GM18951 (cell line): ENCODE data around the gene TDO2.
"Not testable (repeated sequence)": the region's sequence is repeated elsewhere in the genome, so short reads cannot be mapped to it uniquely, and the experiment has no call there.

ENCODE experiments used
- POLR2A ChIP-seq: IDR thresholded peaks from 4 replicates; pipeline ENCODE4 v1.6.1; 2011; ENCODE audit warnings: mild to moderate bottlenecking; ENCODE audit not compliant: insufficient read length, insufficient read depth; ENCODE audit errors: extremely low read depth
- in situ Hi-C: fragments of 300-500 bp; cut with MboI; formaldehyde crosslinking; loops from one replicate; pipeline ENCODE4 v1.12.0; 2022; ENCODE audit warnings: low sequenced_read_pairs, mixed read lengths, inconsistent platforms; ENCODE audit not compliant: unreplicated experiment

TDO2 gene

DNA sequence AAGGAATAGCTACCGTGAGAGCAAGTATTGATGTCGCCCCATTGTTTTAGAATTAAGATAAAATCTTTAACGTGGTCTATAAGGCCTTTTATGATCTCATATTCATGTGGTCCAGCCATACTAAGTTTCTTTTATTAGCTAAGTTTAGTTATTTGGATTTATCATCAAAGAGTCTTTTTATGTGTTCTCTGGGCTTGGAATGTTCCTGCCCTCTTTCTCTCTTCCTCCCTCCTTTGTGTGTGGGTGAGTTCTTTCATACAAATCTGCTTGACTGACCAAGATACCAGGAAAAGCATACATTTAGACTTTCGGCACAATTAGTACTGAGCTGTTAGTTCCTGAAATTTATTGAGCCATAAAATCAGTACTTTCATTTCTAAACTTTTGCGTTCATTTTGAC lies 11.3 kb downstream of the TDO2 start:
- no peak for TF ChIP-seq POLR2A
- in situ Hi-C loops: no loop called here

DNA sequence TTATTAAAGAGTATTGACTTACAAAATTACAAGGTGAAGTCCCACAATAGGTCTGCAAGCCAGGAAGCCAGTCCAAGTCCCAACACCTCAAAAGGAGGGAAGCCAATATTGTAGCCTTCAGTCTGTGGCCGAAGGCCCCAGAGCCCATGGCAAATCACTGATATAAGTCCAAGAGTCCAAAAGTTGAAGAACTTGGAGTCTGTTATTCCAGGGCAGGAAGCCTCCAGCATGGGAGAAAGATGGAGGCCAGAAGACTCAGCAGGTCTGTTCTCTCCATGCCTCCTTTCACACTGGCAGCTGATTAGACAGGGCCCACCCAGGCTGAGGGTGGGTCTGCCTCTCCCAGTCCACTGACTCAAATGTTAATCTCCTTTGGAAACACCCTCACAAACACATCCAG lies 18.1 kb downstream of the TDO2 start:
- TF ChIP-seq POLR2A: no peak
- in situ Hi-C loops: no loop called here

DNA sequence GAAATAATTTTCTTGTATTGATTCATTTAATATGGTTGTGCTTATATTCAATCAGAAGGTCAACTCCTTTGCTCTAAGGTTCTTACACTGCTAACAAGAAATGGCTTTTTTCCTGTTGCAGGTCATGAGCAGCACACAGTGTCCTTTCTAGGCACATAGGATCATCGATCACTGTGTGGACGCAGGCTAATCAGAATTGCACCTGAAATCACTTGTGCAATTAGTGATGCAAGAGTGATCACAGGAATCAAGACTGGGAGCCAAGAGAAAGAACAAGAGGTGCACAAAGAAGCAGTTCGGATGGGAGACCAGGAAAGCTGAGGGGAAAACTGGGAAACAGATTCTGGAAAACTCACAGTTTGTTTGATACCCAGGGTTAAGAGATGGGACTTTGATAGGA lies 21.1 kb downstream of the TDO2 start:
- in situ Hi-C loops: no loop called here

DNA sequence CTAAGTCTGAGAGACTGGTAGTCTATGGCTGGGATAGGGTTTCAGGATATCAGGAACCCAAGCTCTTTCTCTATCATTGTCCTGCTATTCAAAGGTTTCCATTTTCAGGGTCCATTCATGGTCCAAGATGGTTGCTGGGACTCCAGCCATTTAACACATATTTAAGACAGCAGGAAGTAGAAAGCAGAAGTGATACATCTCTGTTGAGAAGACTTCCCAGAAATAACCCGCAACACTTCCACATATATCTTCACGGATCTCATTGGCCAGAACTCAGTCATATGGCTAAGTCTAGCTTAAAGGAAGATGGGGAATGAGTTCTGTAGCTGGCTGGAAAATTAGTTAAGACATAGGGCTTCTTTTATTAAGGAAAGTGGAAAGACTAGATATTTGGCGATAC lies 26.3 kb downstream of the TDO2 start:
- TF ChIP-seq POLR2A: no peak
- in situ Hi-C loops: no loop called here

More for the DNA sequence above, 21.1 kb downstream of the TDO2 start:
- no peak for TF ChIP-seq POLR2A

DNA sequence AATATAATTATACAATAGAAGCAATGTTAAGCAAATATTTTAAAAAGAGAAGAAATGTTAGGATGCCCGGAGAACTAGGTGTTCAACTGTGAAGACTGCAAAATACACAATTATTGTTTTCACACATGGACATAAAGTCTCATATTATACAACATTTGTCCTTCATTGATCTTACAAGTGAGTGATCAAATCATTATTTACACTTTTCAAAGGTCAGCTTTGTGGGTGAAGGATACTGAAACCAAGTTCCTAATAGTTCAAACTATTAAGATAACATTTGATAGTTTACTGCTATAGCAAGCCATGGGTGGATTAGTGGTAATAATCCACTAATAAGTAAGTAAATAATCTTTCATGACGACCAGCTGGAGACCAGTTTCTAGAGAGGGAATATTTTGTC lies 26.8 kb downstream of the TDO2 start:
- in situ Hi-C loops: no loop called here
- TF ChIP-seq POLR2A: no peak

DNA sequence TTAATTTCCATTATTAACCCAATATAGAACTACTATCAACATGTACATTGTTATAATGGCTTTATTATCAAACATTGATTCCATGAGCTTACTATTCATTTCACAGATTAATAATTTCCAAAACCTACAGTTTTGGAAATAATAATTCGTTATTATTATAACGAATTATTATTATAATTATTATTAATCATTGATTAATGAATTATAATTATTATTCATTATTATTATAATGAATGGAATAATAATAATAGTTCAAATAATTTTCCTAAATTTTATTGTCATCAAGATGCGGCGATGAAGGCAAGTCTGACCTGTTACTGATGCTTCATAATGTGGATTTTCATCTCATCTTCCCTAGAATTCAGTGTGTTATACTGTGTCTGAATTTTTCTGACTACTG lies 28.1 kb downstream of the TDO2 start:
- no peak for TF ChIP-seq POLR2A
- in situ Hi-C loops: no loop called here

DNA sequence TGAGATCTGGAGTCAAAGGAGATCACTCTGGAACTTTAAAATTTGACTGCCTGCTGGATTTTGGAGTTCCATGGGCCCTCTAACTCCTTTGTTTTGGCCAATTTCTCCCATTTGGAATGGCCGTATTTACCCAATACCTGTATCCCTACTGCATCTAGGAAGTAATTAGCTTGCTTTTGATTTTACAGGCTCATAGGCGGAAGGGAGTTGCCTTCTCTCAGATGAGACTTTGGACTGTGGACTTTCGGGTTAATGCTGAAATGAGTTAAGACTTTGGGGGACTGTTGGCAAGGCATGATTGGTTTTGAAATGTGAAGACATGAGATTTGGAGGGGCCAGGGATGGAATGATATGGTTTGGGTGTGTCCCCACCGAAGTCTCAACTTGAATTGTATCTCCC lies 31.1 kb downstream of the TDO2 start:
- in situ Hi-C loops: not testable (repeated sequence)

DNA sequence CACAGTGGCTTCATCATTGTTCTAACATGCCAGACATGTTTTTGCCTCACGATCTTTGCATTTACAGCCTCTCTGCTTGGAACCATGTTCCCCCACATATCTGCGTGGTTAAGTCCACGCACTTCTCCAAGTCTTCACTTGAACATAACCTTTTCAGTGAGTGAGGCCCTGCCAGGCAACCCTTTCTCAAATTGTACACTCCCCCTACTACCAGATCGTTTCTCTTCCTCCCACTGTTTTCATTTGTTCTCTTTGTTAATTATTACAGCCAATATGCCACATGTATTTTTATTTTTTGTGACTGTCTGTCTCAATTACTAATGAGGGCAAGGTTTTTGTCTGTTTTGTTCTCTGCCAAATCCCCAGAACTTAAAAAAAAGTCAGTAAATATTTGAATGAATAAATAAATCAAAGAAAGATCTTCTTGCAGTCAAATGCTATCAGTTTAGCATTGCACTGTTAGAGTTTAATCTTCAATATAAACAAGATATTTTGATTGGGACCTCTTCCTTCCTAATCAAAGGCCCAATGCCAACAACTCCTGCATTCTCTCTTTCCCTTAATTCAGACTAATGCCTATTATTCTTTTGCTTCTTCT lies 32.0 kb downstream of the TDO2 start:
- in situ Hi-C loops: no loop called here

DNA sequence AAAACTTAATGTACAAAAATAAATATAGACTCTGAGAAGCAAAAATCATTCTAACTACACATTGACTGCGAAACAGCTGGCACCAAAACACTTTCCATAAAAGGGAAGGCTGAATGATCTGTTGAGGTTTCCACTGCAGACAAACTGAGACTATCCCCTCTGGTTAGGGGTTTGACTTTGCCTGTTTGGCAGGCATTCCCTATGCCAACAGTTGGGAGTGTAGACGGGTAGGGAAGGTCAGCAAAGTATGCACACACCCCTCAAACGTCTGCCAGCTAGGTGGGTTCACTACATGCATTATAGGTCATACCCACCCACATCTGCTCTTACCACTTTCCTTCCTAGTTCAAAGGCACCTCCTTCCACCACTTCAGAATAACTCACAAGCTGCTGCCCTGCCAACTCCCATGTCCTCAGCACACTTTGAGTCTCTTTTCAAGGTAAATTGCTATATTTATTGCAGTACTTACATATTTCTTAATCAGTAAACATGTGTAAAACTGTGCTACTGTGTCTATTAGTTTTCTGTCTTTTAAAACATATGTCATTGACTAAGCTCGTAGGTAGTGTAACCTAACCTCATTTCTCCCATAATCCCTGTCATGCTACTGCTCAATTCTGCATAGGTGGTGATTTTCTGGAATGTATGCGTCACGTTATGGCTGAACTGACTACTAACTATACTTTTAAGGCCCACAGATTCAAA lies 37.7 kb downstream of the TDO2 start:
- in situ Hi-C loops: no loop called here
- no peak for TF ChIP-seq POLR2A

More for the DNA sequence above, 32.0 kb downstream of the TDO2 start:
- TF ChIP-seq POLR2A: no peak

DNA sequence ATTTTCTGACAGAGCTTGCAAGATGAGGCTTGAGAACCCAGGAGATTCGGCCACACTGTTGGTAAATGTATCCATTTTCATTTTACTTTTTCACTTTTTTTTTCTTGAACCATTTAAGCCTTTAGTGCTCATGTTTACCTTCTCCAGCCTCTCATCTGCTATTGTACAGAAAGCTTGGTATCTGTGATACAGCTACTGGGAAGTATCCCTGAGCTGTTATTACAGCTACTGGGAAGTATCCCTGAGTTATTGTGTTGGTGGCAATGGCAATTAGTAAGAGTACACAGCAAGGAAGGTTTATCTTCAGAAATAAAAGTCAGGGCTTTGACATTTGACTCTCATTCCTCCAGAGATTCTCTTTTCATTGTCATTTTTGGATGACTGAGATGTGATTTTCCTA lies 38.3 kb downstream of the TDO2 start:
- no peak for TF ChIP-seq POLR2A
- in situ Hi-C loops: no loop called here

DNA sequence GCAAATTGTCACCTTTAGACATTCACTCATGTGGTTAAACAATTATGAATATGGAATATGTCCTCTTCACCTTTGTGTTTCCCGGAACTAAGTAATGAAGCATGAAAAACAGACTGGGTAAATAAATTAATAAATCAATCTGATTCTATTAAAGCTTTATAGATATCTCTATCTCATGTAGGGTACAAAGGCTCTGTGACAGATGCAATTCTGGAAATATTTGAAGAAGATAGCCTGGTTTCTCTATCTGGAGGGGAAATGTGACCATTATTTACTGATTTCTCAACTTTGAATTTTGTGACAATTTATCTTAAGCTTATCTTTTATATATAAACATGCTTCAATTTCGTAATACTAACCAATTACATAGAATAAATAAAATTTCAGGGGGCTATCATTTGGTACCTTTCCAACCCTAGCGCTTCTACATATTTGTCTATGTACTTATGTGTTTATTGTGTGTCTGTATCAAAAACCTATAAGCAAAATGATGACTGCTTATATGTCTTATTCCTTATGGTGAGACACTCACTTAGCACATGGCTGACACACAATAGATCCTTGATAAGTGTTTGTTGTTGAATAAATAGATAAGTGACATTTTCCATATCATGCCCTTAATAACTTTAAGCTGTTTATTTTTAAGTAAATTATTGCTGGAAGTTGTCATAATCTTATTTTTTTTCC lies 40.3 kb downstream of the TDO2 start:
- no peak for TF ChIP-seq POLR2A
- in situ Hi-C loops: no loop called here

DNA sequence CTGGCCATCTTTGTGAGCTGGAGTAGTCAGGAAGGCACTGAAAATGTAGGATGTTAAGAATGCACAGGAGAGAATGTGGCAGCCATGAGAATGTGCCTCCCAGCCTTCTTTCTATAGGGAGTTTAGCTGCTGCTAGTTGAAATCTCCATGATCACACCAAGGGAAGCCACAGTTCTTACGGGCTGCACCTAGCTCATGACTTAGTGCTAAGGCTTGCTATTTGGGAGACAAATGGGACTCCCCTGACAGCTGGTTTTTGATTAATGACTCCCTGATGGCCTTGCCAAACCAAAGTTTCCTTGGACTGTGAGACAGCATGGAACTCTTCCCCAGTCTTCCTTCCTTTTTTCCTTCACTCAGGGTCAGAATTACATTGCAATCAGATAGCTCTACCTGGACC lies 41.0 kb downstream of the TDO2 start:
- in situ Hi-C loops: no loop called here
- TF ChIP-seq POLR2A: no peak

DNA sequence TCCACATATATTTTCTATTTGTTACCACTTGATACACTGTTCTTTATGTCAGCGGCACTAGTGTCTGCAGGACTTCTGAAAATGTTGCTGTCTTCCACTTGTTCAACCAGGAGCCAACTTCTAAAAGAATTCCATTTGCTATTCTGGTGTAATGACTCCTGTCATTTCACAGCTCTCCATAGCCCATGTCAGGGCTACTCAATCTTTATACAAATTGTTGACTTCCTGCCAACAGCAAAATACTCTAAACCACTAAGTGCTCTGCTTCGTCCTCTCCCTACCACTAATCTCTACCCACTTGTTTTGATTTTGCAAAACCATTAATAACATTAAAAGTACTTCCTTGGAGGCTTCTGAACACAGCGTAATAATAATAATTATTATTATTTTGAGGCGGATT lies 43.0 kb downstream of the TDO2 start:
- in situ Hi-C loops: no loop called here
- no peak for TF ChIP-seq POLR2A

DNA sequence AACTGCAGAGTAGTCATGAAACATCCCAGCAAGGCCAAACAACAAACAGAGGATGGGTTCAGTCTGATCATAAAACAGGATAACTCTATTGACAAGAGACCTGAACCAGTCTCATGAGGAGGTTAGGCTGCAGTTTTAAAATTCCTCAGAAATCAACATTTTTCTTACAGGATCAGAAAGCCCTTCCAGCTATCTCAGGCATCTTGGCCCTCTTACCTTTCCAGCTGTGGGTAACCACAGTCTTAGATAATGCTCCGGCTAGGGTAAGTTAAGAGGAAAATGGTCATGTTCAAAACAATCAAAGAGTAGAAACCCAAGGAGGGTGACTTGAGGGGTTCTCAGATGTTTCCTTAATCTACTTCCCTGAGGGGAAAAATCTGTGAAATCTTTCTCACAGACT lies 45.0 kb downstream of the TDO2 start:
- TF ChIP-seq POLR2A: no peak
- in situ Hi-C loops: no loop called here

DNA sequence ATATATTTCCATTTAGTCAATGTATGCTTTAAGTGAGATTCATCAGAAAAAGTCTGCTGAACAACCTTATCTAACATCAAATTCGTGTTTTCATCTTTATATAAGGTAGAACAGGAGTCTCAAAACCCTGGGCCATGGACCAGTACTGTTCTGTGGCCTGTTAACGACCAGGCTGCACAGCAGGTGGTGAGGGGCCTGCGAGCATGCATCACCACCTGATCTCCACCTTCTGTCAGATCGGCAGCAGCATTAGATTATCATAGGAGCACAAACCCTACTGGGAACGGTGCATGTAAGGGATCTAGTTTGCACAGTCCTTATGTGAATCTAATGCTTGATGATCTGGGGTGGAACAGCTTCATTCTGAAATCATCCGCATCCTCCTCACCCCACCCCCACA lies 47.0 kb downstream of the TDO2 start:
- TF ChIP-seq POLR2A: no peak
- in situ Hi-C loops: loop anchor here (5.0 kb wide), 1 partner anchor 138 kb away; no protein-coding TSS in a partner anchor
